NCI-H748 treated with DMSO at 0.1 percent for 48 hours (cell line): ENCODE results near the gene GSTP1.

ENCODE experiments used
- DNase-seq: peaks from one replicate; lab custom pipeline; 2025; lab: John Stamatoyannopoulos, UW

The GSTP1 gene

DNA sequence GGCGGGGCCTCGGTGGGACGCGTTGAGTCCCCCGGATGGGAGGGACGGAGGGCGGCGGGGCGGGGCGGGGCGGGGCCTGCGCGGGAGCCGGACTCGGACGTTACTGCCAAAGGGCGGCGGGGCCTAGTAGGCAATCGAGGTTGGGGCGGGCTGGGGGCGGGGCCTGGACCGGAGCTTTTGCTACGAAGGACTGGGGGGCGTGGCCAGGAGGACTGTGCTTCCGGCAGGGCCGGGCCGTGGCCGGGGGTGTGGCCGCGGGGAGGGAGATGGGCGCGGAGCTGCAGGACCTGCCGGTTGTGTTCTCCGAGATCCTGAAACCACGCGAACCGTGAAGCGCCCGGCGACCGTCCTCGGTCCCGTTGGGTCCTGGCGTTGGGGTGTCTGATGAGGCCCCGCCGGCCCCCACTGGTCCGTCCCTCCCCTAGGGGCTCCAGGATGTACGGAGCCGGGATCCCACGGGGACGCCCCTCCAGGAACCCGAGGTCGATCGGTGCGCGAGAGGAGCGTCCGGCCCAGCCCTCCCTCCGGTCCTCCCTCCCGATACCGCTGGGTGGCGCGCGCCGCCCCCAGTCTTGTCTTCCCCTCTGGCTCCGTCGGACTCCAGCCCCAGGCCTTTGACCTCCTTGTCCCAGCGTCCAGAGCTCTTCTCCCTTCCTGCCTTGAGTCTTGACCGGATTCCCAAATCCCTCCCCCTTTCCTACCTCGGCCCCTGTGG, 46.8 kb downstream of the GSTP1 start:
- DNase-seq, result peak; percentile 93

DNA sequence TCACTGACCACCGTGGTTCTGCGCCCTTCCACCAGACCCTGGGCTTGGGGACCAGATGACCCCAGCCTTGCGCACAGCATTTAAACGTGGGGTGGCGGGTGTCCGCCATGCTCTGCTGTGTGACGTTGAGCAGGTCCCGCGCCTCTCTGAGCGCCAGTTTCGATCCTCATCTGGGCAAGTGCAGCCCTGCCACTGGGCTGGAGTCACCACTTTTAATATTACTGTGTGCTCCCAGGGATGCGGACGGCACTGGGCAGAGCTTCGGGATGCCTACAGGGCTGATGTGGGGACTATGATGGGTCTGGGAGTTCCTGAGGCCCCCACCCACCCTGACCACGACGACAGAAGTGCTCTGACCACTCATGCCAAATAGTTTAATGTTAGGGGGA, 47.3 kb downstream of the GSTP1 start:
- DNase-seq, result no peak

DNA sequence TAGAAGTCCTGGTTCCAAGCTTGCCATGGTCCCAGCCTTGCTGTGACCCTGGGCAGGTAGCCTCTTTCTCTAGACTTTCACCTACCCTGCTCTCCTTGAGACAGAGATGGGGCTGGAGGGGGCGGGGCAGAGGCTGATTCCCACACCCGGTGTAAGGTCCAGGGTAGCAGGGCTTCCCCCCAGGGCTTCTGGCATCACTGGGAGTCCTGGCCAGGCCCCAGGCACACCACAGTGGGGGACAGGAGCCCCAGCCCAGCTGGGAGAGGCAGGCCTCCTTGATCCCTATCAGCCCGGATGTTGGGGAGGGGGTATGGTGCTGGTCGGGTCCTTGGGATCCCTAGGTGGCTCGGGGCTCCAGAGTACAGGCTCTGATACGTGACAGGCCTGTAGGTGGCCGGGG, 47.8 kb downstream of the GSTP1 start:
- DNase-seq, result no peak

DNA sequence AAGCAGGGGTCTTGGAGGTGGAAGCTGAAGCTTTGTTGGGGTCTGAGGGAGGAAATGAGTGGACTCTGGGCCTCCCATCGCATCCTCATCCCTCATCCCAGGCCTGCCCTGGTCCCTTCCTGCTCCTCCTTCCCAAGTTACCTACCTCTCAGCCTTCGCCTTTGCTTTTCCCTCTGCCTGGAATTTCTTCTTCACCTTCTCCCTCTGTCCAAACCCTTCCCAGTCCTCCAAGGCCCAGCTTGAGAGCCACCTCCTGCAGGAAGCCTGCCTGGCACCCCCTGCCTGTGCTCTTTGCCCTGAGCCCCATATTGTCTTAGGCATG, 48.2 kb downstream of the GSTP1 start:
- no peak for DNase-seq

DNA sequence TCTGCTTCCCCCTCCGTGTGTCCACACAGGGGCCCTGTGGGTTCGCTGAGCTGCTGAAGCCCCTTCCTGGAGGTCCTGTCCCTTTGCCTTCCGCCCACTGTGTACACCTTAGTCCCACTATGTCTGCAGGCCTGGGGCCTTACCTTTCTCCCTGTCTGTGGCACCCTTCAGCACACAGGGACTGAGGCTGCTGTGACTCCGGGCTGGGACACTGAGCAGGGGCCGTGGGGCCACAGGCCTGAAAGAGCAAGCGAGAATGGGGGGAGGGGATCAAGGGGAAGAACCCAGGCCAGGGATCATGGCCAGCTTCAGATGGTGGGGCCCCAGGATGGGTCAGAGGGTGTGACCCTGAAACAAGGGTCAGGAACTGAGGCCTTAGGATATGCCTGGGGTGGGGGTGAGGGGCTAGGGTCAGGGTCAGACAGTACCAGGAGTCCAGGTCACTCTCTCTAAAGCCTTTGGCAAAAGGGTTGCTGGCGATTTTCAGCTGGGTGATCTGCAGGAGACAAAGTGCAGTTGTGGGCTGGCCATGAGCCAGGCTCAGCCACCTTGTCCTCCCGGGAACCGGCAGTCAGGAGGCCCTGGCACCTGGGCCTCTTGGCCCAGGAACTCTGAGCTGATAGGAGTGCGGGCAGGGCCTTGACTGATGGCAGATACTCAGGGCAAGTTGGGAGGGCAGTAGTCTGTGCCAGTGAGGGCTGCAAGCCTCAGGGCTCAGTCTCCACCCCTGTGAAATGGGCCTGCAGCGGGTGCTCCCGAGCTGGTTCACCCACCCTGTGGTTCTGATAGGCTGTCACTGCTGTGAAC, 48.8 kb downstream of the GSTP1 start:
- DNase-seq, result no peak

DNA sequence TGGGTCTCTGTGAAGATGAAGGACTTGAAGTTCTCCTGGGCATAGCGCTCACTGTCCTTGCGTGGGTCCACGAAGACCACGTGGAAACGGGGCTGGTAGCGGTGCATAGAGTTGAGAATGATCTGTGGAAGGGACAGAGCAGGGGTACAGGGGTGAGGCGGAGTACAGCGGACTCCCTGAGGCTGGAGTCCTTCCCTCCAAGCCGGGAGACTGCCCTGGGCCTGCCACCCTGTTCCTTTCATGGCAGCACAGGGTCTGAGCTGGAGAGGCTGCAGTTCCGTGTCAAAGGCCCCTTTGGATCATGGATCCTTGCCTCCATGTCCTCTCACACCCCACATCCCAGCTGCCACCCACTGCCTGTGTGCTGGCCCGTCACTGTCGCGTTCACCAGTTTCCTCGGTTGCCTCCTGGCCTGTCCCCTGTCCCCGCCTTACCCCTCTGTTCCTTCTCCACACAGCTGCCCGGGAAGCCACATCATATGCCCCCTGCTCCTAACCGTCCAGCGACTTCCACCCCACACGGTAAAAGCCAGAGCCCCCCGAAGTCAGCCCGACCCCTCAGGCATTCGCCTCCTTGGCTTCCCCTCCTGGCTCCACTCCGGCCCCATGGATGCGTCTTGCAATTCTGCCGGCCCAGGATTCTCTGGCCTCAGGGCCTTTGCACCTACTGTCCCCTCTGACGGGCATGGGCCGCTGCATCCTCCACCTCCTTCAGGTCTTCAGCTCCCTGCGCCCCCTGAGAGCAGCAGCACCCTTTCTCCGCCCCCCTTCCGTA, 49.6 kb downstream of the GSTP1 start:
- no peak for DNase-seq

DNA sequence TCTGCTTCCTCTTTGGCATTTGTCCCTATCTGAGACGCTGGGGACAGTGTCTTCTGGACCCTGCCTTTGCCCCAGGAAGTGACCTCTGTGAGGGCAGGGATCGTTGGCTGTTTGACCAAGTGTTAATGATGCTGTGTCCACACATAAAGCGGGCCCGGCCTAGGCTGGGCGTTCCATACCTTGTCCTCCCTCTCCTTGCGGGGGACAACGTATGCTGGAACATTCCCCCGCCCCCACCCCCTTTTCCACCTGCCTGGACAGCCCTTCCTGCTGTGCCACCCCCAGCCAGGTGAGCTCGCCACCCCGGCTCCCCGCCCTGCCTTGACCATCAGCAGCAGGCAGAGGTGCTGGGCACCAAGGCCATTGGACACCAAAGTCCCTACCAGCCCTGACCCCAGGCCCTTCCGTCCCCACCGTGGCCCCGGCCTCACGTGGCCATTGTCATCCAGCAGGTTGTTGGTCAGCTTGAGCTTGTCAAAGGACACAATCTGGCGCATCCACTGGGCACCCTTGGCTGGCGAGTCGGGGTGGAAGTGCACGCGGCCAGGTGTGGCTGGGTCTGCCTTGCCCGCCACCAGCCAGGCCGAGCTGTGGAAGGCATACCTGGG, 50.2 kb downstream of the GSTP1 start:
- no peak for DNase-seq

DNA sequence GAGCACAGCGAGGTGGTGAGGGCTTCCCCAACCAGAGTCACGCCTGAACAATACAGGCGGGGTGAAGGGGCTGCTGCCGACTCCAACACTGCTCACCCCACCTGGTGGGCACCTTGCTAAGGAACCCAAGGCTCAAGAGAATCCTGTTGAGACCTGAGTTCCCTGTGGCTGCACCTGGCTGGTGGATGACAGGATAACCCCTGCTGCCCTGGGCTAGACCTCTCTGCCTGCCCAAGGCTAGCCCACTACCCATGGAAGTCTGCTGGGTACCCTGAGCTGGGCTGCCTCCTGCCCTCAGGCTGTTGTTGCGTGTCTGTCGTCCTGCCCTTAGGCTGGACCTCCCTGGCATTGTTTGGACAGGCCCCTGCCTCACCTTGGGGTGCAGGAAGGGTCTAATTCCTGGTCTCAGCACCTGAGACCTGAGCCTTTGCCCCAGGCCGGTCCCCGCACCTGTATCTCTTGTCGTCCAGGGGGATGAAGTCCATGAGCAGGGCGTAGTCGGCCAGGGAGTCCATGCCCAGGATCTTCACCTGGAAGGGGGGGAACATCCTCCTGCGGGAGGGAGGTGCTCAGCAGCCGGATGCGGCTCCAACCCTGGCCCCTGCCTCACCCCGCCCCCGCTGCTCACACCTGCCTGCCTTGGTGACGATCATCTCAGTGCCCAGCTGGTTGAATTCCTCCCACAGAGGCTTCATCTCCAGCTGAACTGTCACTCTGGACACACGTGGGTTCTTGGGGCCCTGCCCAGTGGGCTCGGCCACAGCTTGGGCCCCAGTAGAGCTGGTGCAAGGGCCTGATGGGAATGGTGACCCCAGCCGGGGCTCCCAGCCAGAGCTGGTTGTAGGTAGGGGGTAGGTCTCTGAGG, 51.0 kb downstream of the GSTP1 start:
- DNase-seq, result no peak

DNA sequence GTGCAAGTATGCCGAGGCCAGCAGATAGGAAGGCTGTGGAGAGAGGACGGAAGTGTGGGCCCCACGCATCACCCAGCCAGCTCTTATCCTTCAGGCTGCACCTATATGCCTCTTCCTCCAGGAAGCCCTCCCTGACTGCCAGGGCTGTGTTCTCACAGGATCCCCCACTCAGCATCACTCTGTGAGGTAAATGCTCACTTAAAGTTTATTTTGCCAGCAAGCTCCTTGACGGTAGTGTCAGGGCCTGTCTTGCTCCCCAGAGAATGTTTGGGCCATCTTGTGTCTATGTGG, 51.6 kb downstream of the GSTP1 start:
- no peak for DNase-seq
